SK-N-SH treated with all-trans-retinoic acid at 6 μM for 48 hours (cell line): ENCODE data around the gene CBLB.

Experiments used
- ATAC-seq: fragments of 200-7000 bp; cut with Tn5 transposase; 3 replicates; pipeline ENCODE4 v1.9.1; 2020; ENCODE audit warnings: mild to moderate bottlenecking, moderate library complexity
- ARNTL ChIP-seq: fragments of 450-650 bp; formaldehyde crosslinking; IDR thresholded peaks from 2 replicates; pipeline ENCODE4 v1.5.0; 2020; ENCODE audit warnings: low read depth, mild to moderate bottlenecking, moderate library complexity, borderline replicate concordance
- BACH2 ChIP-seq: fragments of 250-450 bp; sonication (Bioruptor Pico); IDR thresholded peaks from 2 replicates; pipeline ENCODE4 v1.9.0; 2021; ENCODE audit warnings: mild to moderate bottlenecking, borderline replicate concordance
- ESRRG ChIP-seq: fragments of 250-450 bp; sonication (Bioruptor Pico); IDR thresholded peaks from 2 replicates; pipeline ENCODE4 v1.6.1; 2021; ENCODE audit warnings: mild to moderate bottlenecking
- ISL1 ChIP-seq: fragments of 250-450 bp; sonication (Bioruptor Pico); IDR thresholded peaks from 2 replicates; pipeline ENCODE4 v2.1.2; 2022; ENCODE audit warnings: mild to moderate bottlenecking, moderate library complexity
- PATZ1 ChIP-seq: fragments of 250-450 bp; sonication (Bioruptor Pico); IDR thresholded peaks from 2 replicates; pipeline ENCODE4 v1.8.0; 2020; ENCODE audit warnings: mild to moderate bottlenecking, moderate library complexity, borderline replicate concordance
- PPARA ChIP-seq: fragments of 250-450 bp; sonication (Bioruptor Pico); IDR thresholded peaks from 2 replicates; pipeline ENCODE4 v1.5.0; 2020; ENCODE audit warnings: mild to moderate bottlenecking, borderline replicate concordance
- RARB ChIP-seq: fragments of 250-450 bp; sonication (Bioruptor Pico); IDR thresholded peaks from 2 replicates; pipeline ENCODE4 v1.8.0; 2021; ENCODE audit warnings: mild to moderate bottlenecking, moderate library complexity
- SNAI2 ChIP-seq: fragments of 250-450 bp; sonication (Bioruptor Pico); IDR thresholded peaks from 2 replicates; pipeline ENCODE4 v1.5.0; 2020; ENCODE audit warnings: mild to moderate bottlenecking, moderate library complexity
- TCF4 ChIP-seq: fragments of 250-450 bp; sonication (Bioruptor Pico); IDR thresholded peaks from 2 replicates; pipeline ENCODE4 v1.8.0; 2021; ENCODE audit warnings: mild to moderate bottlenecking, moderate library complexity, borderline replicate concordance
- ZC3H10 ChIP-seq: fragments of 250-450 bp; sonication (Bioruptor Pico); IDR thresholded peaks from 2 replicates; pipeline ENCODE4 v1.5.1; 2021; ENCODE audit warnings: mild to moderate bottlenecking, moderate library complexity
- ZFP30 ChIP-seq: fragments of 450-650 bp; formaldehyde crosslinking; IDR thresholded peaks from 2 replicates; pipeline ENCODE4 v1.5.0; 2022; ENCODE audit warnings: mild to moderate bottlenecking, moderate library complexity
- ZNF565 ChIP-seq: fragments of 450-650 bp; formaldehyde crosslinking; conservative IDR thresholded peaks from 2 replicates; pipeline ENCODE4 v1.5.0; 2020; ENCODE audit warnings: low read depth, mild to moderate bottlenecking, moderate library complexity
- ZNF70 ChIP-seq: fragments of 450-650 bp; formaldehyde crosslinking; IDR thresholded peaks from 2 replicates; pipeline ENCODE4 v1.5.0; 2020; ENCODE audit warnings: mild to moderate bottlenecking, moderate library complexity
- ZNF8 ChIP-seq: fragments of 450-650 bp; formaldehyde crosslinking; IDR thresholded peaks from 2 replicates; pipeline ENCODE4 v1.5.0; 2020; ENCODE audit warnings: mild to moderate bottlenecking, moderate library complexity
- TF ChIP-seq, protein P1 (sequence below): fragments of 250-450 bp; sonication (Bioruptor Pico); IDR thresholded peaks from 2 replicates; pipeline ENCODE4 v1.5.0; 2020; ENCODE audit warnings: mild to moderate bottlenecking, moderate library complexity
- TF ChIP-seq, protein P2 (sequence below): fragments of 250-450 bp; sonication (Bioruptor Pico); IDR thresholded peaks from 2 replicates; pipeline ENCODE4 v1.8.0; 2021; ENCODE audit warnings: low read depth, mild to moderate bottlenecking, moderate library complexity, borderline replicate concordance
- TF ChIP-seq, protein P3 (sequence below): fragments of 250-450 bp; sonication (Bioruptor Pico); IDR thresholded peaks from 2 replicates; pipeline ENCODE4 v1.5.1; 2021; ENCODE audit warnings: mild to moderate bottlenecking, moderate library complexity

The CBLB gene

GRCh38 chr3:105865016-105865623 lies 3.7 kb downstream of the CBLB start:
- no peak for ATAC-seq
- TF ChIP-seq, protein P1, sequence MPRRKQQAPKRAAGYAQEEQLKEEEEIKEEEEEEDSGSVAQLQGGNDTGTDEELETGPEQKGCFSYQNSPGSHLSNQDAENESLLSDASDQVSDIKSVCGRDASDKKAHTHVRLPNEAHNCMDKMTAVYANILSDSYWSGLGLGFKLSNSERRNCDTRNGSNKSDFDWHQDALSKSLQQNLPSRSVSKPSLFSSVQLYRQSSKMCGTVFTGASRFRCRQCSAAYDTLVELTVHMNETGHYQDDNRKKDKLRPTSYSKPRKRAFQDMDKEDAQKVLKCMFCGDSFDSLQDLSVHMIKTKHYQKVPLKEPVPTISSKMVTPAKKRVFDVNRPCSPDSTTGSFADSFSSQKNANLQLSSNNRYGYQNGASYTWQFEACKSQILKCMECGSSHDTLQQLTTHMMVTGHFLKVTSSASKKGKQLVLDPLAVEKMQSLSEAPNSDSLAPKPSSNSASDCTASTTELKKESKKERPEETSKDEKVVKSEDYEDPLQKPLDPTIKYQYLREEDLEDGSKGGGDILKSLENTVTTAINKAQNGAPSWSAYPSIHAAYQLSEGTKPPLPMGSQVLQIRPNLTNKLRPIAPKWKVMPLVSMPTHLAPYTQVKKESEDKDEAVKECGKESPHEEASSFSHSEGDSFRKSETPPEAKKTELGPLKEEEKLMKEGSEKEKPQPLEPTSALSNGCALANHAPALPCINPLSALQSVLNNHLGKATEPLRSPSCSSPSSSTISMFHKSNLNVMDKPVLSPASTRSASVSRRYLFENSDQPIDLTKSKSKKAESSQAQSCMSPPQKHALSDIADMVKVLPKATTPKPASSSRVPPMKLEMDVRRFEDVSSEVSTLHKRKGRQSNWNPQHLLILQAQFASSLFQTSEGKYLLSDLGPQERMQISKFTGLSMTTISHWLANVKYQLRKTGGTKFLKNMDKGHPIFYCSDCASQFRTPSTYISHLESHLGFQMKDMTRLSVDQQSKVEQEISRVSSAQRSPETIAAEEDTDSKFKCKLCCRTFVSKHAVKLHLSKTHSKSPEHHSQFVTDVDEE (CRISPR knock-in tag): no peak
- no peak for TF ChIP-seq RARB (CRISPR knock-in tag)
- TF ChIP-seq BACH2: no peak
- TF ChIP-seq ARNTL (CRISPR knock-in tag): no peak
- TF ChIP-seq PPARA (CRISPR knock-in tag): no peak
- TF ChIP-seq, all 23 proteins: peak for 0

GRCh38 chr3:105864212-105864611 lies 4.6 kb downstream of the CBLB start:
- ATAC-seq: no peak
- no peak for TF ChIP-seq ARNTL (CRISPR knock-in tag)
- no peak for TF ChIP-seq ISL1 (CRISPR knock-in tag)
- no peak for TF ChIP-seq SNAI2
- TF ChIP-seq PATZ1 (CRISPR knock-in tag): no peak
- TF ChIP-seq, protein P1 (CRISPR knock-in tag): no peak
- TF ChIP-seq, protein P2, sequence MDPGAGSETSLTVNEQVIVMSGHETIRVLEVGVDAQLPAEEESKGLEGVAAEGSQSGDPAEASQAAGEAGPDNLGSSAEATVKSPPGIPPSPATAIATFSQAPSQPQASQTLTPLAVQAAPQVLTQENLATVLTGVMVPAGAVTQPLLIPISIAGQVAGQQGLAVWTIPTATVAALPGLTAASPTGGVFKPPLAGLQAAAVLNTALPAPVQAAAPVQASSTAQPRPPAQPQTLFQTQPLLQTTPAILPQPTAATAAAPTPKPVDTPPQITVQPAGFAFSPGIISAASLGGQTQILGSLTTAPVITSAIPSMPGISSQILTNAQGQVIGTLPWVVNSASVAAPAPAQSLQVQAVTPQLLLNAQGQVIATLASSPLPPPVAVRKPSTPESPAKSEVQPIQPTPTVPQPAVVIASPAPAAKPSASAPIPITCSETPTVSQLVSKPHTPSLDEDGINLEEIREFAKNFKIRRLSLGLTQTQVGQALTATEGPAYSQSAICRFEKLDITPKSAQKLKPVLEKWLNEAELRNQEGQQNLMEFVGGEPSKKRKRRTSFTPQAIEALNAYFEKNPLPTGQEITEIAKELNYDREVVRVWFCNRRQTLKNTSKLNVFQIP (CRISPR knock-in tag): no peak
- no peak for TF ChIP-seq BACH2
- no peak for TF ChIP-seq ESRRG
- no peak for TF ChIP-seq PPARA (CRISPR knock-in tag)
- TF ChIP-seq, protein P3, sequence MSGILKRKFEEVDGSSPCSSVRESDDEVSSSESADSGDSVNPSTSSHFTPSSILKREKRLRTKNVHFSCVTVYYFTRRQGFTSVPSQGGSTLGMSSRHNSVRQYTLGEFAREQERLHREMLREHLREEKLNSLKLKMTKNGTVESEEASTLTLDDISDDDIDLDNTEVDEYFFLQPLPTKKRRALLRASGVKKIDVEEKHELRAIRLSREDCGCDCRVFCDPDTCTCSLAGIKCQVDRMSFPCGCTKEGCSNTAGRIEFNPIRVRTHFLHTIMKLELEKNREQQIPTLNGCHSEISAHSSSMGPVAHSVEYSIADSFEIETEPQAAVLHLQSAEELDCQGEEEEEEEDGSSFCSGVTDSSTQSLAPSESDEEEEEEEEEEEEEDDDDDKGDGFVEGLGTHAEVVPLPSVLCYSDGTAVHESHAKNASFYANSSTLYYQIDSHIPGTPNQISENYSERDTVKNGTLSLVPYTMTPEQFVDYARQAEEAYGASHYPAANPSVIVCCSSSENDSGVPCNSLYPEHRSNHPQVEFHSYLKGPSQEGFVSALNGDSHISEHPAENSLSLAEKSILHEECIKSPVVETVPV (CRISPR knock-in tag): no peak
- no peak for TF ChIP-seq ZNF8 (CRISPR knock-in tag)
- no peak for TF ChIP-seq TCF4 (CRISPR knock-in tag)
- no peak for TF ChIP-seq ZC3H10 (CRISPR knock-in tag)
- no peak for TF ChIP-seq ZNF565 (CRISPR knock-in tag)
- TF ChIP-seq ZNF70 (CRISPR knock-in tag): no peak
- no peak for TF ChIP-seq ZFP30
- TF ChIP-seq RARB (CRISPR knock-in tag): no peak

DNA sequence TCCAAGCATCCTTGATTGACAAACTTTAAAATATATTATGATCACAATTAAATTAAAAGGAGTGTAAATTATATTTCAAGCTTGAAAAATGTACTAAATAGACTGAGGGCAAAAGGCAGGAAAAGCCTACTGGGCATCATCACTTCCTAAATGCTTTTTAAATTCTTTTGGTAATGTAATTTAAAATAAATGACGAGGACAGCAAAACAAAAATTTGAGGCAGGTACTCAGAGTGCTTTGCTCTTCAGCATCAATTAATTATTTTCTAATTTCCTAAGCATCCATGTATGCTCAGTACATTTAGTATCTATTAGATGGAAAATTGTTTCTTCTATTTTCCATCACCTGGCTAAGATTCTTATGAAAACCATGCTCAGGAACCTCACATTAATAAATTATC lies 5.2 kb downstream of the CBLB start:
- TF ChIP-seq ISL1 (CRISPR knock-in tag) (peak; percentile 26; the same call in 1 of the 2 replicates), PATZ1 (CRISPR knock-in tag) (no peak)
- no peak for ATAC-seq
